DMS79 treated with DMSO at 0.1 percent for 48 hours (cell line): Measurements from ENCODE around the gene TNFAIP3.
"Not testable (repeated sequence)": the region's sequence is repeated elsewhere in the genome, so short reads cannot be mapped to it uniquely, and the experiment has no call there.

ENCODE experiments used
- DNase-seq: peaks from one replicate; lab custom pipeline; 2025; lab: John Stamatoyannopoulos, UW

Gene TNFAIP3

GRCh38 chr6:137844773-137845172, 22.3 kb upstream of the TNFAIP3 start:
- DNase-seq: not testable (repeated sequence)

GRCh38 chr6:137845460-137845859, 21.6 kb upstream of the TNFAIP3 start:
- DNase-seq: no peak

GRCh38 chr6:137846274-137846673, 20.8 kb upstream of the TNFAIP3 start:
- no peak for DNase-seq

- DNase-seq: no peak
These were observed 20.2 kb upstream of the TNFAIP3 start for GRCh38 chr6:137846772-137847313.

- DNase-seq: no peak
These were observed 19.3 kb upstream of the TNFAIP3 start for GRCh38 chr6:137847748-137848147.

GRCh38 chr6:137848672-137849071, 18.4 kb upstream of the TNFAIP3 start:
- DNase-seq: no peak

- no peak for DNase-seq
These were observed 17.7 kb upstream of the TNFAIP3 start for GRCh38 chr6:137849181-137849980.

- no peak for DNase-seq
These were observed 16.9 kb upstream of the TNFAIP3 start for GRCh38 chr6:137849981-137850714.

- no peak for DNase-seq
These were observed 16.1 kb upstream of the TNFAIP3 start for GRCh38 chr6:137850816-137851602.

GRCh38 chr6:137851669-137852068, 15.4 kb upstream of the TNFAIP3 start:
- DNase-seq: no peak

- no peak for DNase-seq
These were observed 14.7 kb upstream of the TNFAIP3 start for GRCh38 chr6:137852346-137852745.

GRCh38 chr6:137852811-137853210, 14.2 kb upstream of the TNFAIP3 start:
- DNase-seq: no peak

- DNase-seq: peak; percentile 40
These were observed 13.4 kb upstream of the TNFAIP3 start for GRCh38 chr6:137853569-137854213.

GRCh38 chr6:137856138-137856898, 10.7 kb upstream of the TNFAIP3 start:
- peak; percentile 70 for DNase-seq

- DNase-seq: no peak
These were observed 8.0 kb upstream of the TNFAIP3 start for GRCh38 chr6:137859025-137859424.

- DNase-seq: no peak
These were observed 6.6 kb upstream of the TNFAIP3 start for GRCh38 chr6:137860394-137861005.

GRCh38 chr6:137861550-137862337, 5.3 kb upstream of the TNFAIP3 start:
- no peak for DNase-seq

- no peak for DNase-seq
These were observed 4.5 kb upstream of the TNFAIP3 start for GRCh38 chr6:137862419-137863090.
